HuH-7.5 (cell line): ENCODE data around the gene CTCF.

Source experiments
- DNase-seq: peaks from one replicate; pipeline ENCODE4 v3.0.0; 2011; ENCODE audit warnings: low spot score

Gene CTCF

GRCh38 chr16:67666032-67666551 is 103.8 kb downstream of the CTCF start:
- DNase-seq: peak; percentile 72

GRCh38 chr16:67666559-67667452 is 104.5 kb downstream of the CTCF start, which contains the start of the genes C16orf86 and ENKD1:
TSS of gene C16orf86 (plus strand) at chr16:67666814. CDS start at chr16:67666971, 157 bp downstream.
TSS of gene ENKD1 (minus strand) at chr16:67666750. CDS start at chr16:67666442, 308 bp downstream.
- DNase-seq: peak; percentile 99

DNA sequence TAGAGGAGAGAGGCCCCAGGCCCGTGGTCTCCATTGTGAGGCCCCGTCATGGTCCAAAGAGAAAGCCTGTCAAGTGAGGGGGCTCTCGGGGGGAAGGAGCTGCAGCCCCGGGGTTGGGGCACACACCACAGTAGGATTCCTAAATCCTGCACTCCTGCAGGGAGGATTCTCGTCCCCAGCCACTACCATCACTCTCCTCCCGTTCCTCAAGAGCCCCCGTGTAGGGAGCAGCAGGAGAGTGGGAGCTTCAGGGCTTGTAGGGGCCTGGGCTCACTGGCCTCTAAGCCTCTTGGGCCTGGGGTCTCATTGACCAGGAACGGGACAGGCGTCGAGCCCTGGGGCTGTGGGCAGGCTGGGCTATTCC is 105.1 kb downstream of the CTCF start:
- no peak for DNase-seq

DNA sequence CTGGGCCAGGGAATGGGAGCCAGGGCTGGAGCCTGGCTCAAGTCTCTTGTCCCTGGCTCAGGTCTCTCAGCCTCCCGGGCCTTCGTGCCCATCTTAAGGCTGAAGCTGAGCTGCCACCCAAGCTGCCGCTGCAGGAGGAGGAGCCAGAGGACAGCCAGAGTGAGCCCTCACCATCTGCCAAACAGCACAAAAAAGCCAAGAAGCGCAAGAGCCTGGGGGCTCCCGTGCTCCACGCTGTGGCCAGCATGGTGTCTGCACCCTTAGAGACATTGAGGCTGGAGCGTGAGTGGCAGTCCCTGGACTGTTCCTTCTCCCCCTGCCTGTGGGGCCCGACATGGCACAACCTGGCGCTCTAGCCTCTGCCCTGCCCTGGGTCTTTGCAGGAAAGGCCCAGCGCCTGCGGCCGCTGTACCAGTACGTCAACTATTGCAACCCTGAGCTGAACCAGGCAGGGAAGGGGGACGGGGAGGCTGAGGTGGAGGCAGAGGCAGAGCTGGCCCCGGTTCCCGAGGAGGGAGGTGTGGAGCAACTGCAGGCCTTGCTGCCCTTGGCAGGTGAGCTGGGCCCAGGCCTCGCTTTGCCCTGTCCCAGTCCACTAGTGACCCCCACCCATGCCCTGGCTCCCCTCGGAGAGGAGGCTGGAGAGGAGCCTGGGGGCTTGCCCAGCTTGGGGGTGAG is 105.6 kb downstream of the CTCF start:
- peak; percentile 99 for DNase-seq

DNA sequence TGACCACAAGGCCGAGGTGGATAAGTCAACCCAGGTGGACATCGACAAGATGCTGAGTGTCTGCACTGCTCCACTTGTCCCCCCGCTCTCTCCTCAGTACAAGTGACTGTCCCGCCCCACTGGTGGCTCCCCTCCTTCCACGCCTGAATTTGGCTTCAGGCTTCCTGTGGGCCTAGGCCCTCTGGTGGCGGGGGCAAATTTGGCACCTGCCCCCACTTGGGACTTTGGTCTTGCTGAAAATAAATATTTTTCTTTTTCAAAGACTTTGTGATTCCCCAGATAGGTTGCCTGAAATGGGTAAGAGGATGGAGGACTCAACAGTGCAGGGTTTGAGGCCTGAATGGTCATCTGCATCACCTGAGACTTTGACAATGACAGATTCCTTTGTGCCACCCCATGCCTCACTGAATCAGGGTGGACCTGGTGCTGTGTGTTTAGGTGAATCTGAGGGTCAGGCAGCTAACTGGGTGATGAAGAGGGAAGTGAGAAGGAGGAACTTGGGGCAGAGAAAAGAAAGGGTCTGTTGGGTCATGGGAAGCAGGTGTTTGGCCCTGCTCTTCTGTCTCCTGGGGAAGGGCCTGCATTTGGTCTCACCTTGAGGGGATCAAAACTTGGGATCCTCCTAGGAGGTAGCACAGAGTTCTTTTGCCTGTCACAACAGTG is 106.3 kb downstream of the CTCF start:
- peak; percentile 24 for DNase-seq

DNA sequence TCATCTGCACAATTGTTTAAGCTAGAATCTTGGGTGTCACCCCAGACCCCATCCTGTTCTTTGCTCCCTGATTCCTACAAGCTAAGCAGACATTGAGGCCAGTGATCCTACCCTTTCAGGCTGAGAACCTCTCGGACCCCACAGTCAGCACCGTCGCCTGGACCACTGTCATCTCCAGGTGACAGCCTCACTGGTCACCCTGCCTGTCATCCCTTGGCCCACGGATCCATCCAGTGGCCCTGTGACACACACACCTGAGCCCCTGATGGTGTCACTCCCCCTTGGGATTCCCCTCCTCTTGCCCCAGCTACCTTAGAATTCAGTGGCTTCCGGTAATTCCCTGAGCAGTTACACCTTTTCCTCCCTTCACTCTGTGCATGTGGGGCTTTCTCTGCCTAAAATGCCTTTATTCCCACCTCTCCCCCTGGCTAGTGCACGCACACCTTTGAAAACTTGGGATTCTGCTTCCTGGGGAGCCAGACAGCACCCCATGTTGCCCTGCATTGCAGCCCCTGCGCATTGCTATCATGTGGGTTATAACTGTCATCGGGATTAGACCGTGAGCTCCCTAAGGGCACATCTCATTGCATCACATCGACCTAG is 107.3 kb downstream of the CTCF start:
- DNase-seq: no peak

DNA sequence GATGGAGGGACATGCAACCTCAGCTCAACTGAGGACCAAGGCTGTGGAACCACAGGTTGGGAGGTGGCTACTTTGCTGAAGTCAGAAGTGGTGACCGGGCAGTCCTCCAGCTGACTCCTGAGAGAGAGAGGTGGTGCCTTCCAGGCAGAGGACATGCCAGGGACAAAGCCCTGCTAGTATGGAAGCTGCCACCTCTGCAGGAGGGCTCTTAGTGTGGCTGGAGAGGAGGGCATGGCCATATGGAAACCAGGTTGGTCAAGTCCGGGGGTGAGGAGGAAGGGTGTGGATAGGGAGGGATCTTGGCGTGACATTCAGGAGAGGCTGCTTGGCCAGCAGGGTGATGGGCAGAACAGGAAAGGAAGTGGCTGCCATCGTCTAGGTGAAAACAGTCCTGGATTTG is 110.0 kb downstream of the CTCF start:
- DNase-seq: no peak

DNA sequence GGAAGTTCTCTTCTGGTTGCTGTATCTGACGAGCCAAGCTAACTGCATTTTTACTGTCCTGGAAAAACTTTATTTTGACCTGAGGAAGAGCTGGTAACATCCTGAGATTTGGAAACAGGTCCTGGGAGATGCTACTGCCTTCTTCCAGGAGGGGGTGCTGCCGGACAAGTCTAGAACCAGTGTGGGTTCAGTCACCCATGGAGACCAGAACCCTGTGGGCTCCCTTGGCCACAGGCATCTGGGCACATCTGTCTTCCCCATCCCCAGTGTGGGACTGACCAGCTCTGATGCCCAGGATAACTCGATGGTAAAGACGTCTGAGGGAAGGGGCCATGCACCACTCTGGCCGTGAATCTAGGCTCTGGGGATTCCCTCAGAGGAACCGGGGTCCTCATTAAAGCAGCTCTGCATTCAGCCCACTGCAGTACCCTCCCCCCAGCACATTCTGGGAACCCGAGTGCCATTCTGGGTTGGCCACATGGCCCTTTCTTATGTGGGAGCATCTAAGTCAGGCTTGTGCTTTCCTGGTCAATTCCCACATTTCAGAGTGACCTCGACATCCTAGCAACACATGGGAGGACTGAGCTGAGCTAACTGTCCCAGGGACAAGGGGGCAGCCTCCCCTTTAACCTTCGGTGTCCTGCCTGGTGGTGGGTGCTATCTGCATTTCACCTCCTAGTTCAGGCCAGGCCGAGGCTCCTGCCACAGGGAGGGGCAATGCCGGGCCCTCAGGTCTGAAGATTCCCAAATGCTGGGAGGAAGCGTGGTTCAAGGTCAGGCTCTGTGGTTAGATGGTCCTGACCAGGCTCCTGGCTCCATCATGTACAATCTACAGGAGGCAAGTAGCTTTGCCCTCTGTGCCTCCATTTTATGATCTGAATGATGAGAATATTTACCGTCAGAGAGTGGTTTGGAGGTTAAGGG is 110.7 kb downstream of the CTCF start:
- DNase-seq: peak; percentile 83

GRCh38 chr16:67673712-67674580 is 111.6 kb downstream of the CTCF start:
- no peak for DNase-seq

DNA sequence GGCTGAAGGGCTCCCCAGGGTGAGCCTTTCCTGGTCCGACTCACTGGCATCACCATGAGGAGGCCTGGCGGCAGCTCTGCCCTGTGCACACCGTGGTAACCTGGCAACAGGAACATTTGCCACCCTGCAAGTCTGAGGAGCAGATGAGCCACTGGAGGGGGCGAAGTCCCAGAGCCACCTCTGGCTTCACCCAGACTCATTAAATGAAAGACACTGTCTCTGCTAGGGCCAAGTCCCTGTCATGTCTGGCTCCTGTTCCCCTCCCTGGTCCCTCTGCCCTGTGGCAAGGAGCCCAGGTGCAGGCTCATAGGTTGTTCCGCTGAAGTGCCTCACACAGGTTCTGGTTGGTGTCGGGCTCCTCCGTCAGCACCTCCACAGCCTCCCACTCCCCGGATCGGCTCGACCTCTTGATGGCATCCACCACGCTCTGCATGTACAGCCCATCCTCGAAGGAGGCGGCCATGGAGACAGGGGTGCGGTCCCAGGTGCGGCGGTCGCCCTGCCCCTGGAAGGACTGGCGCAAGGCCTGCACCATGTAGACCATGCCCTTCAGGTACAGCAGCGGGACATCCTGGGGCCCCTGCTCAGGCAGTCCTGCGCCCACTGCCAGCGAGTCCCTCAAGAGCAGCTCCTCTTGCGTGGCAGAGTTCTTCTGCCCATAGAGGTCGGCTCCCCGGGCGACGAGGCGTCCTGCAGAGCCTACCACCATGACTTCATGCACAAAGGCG is 112.7 kb downstream of the CTCF start:
- no peak for DNase-seq

DNA sequence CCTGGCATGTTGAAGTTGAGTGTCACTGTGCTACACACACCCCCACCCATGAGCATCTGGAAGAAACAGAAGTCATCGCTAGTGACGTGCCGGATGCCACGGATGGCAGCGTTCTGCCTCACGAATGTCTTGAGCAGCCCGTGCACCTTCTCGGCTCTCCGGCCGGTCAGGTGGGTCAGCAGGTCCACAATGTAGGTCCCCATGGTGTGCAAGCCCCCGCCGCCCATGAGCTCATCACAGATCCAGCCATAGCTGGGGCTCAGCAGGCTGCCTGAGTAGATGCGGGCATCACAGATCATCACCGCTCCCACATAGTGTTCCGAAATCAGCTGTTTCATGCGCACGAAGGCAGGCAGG is 113.2 kb downstream of the CTCF start:
- DNase-seq: no peak

DNA sequence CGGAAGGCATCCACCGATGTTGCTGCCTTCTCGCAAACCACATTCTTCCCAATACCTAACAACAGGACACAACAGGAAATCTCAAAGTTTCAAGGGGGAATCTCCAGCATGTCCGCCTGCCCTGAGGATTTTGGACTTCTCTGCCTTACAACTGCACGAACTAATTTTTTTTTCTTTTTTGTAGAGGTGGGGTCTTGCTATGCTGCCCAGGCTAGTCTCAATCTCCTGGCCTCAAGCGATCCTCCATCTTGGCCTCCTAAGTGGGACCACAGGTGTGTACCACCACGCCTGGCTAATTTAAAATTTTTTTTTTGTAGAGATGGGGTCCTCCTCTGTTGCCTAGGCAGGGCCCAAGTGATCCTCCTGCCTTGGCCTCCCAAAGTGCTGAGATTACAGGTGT is 113.7 kb downstream of the CTCF start:
- DNase-seq: no peak

DNA sequence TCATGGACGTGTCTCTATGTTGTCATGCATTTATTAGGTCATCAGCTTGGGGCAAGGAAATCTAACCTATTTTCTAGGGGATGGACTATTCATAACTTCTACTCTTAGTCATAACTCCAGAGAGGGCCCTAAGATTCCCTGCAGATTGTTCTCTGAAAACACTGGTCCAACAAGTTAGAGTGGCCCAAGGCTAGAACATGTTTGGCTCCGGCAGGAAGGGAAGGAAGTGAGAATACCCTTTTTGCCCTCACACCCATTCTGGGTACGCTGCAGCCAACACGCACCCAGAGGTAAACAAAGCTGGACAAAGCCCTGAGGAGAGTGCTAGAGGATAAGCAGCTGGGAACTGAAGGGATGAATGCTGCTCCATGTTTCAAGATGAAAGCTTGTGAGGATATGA is 114.2 kb downstream of the CTCF start:
- no peak for DNase-seq

GRCh38 chr16:67676939-67677338 is 114.6 kb downstream of the CTCF start:
- DNase-seq: no peak

DNA sequence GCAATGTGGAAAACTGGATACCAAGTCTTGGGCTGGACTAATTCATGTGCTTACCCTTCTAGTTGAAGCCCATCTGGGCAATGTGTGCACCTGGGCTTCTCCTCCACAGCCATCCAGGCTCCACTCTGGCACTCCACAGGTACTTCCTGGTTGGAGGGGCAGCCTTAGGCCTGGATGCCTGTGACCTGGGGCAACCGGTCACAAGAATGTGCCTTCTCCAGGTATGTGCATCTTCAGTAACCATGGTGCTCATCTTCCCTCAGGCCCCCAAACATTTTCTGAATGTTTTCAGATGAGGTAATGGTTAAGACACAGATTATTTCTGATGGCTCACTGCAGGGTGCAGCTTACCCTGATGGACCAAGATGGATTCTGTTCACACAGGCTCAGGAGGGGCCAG is 115.4 kb downstream of the CTCF start:
- no peak for DNase-seq

DNA sequence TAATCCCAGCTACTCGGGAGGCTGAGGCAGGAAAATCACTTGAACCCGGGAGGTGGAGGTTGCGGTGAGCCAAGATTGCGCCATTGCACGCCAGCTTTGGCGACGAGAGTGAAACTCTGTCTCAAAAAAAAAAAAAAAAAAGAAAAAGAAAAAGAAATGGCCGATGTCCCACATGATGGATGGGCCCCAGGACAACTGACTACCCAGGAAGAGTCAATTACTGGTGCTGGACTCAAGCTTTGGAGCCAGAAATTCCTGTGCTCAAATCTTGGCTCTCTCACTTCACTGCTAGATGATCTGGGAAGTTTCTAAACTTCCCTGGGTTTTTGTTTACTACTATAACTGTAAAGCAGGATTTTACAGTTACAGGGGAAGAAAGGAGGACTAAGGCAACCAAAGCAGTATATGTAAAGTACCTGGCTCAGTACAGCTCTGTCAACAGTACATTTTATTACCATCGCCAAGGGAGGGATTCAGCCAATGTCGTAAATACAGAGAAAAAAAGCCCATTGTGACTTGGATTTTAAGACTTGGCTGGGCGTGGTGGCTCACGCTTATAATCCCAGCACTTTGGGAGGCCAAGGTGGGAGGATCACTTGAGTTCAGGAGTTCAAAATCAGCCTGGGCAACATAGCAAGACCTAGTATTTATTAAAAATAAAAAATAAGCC is 116.2 kb downstream of the CTCF start:
- no peak for DNase-seq

DNA sequence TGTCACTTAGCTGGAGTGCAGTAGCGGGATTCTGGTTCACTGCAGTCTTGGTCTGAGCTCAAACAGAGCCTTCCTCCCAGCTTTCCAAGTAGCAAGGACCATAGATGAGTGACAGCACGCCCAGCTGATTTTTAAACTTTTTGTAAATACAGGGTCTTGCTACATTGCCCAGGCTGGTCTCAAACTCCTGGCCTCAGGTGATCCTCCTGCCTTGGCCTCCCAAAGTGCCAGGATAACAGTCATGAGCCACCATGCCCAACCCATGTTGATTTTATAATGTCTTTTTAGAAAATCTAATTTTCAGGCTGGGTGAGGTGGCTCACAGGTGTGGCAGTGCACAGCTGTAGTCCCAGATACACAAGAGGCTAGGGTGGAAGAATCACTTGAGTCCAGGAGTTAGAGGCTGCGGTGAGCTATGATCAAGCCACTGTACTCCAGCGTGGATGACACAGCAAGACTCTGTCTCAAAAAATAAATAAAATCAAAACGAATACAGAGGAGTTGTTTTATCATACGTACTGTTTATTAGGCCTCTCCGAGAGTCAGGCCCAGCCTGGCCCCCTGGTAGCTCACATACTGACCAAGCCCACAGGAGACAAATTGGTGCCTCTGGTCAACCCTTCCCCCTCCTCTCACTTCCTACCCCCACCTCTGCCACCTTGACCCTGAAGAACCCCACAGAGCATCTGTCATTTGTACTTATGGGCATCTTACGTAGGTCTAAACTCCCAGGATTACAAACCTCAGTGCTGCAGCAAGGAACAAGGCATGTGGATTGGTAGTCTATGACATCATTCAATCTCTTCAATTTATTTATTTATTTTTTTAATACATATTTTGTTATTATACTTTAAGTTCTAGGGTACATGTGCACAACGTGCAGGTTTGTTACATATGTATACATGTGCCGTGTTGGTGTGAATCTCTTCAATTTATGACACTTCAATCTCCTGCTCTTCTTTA is 117.9 kb downstream of the CTCF start:
- DNase-seq: no peak

DNA sequence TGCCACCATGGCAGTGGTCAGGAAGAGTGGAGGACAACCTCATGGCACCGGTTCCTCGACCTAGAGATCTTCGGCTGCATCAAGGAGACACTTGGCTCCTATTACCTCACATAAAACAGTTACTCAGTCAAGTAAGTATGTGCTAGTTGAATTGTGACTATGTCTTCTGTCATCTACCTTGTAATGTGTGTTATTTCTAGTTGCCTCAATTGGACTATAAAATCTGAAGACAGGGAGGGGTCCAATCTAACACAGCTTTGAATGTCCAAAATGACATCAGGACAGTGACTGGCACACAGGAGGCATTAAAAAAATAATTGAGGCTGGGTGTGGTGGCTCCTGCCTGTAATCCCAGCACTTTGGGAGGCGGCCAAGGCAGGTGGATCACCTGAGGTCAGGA is 121.4 kb downstream of the CTCF start:
- DNase-seq: no peak
